ENCODE results near the gene CELA1.
"Not testable (repeated sequence)": the region's sequence is repeated elsewhere in the genome, so short reads cannot be mapped to it uniquely, and the experiment has no call there.

The CELA1 gene

DNA sequence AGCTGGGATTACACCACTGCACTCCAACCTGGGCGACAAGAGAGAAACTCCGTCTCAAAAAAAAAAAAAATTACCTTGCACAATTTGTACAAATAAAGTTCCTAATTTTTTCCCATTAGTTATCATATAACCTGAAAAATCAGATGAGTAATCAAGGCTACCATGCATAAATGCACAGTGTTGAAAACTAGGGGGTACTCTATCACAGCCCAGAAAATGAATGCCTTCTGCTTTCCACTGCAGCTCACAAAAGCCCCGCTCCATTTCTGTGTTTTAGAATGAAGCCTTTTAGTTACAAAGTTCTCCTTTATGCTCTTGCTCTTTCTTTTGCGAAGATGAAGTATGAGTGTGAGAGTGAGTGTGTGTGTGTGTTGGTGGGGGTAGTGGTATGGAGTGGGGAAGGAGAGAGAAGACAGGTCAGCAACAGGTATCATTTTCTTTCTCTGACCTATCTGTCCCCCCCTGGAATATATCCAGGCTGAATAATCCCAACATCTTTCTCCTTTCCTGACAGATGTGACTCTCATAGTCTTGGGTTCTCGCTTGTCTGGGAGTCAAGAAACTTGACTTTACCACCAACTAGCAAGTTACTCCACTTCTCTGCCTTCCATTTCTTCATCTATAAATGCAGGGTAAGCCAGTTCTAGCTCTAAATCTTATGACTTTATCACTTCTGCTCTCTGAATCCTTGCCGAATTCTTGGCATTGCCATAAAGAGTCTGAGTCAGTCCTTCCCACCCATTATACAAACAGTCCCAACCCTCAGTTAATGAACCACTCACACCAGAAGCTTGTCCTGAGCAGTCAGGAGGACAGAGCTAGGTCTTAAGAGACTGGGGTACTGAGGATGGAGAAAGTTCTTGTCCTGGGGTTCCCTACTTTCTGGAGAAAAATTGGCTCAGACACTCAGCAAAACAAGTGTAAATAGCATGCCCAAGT lies 38.6 kb downstream of the CELA1 start:
- no peak for DNase-seq

DNA sequence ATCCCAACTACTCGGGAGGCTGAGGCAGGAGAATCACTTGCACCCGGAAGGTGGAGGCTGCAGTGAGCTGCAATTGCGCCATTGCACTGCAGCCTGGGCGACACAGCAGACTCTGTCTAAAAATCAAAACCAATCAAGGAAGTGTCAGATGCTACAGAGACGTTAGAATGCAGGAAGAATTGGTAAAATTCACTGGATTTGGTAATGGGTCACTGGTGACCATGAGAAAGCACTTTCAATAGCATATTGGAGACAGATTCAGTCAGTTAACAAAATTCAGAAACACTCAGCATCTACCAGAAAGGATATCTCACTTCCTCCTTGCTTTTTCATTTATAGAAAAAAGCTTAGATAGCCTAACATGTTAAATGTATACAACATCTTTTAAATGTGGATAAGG lies 40.0 kb downstream of the CELA1 start:
- no peak for DNase-seq

DNA sequence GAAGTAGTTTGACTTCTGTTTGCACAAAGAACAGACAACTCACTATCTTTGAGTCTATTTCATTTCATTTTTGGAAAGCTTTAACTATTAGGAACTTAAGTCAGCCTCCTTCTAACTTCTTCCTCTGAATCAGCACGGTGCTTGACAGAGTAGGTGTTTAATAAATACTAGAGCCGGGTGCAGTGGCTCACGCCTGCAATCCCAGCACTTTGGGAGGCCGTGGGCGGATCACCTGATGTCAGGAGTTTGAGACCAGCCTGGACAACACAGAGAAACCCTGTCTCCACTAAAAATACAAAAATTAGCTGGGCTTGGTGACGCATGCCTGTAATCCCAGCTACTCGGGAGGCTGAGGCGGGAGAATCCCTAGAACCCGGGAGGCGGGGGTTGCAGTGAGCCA lies 45.7 kb downstream of the CELA1 start:
- DNase-seq = not testable (repeated sequence)

DNA sequence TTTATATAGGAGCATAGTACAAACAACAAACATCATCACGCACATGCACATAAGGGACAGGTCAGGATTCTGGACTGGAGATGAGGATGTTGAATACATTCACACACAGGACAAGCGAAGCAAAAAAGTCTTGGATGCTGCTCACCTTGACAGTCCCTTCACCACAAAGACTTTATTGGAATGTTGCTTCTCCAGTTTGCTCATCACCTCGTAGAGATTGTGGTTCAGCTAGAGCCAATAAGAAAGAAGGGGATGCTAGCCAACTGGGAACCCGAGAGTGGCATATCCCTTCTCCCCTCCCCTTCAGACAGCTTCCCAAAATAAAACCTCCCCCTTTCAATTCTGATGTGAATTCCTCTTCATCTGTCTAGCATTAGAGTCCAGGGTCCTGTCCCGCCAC lies 50.8 kb downstream of the CELA1 start:
- no peak for DNase-seq

DNA sequence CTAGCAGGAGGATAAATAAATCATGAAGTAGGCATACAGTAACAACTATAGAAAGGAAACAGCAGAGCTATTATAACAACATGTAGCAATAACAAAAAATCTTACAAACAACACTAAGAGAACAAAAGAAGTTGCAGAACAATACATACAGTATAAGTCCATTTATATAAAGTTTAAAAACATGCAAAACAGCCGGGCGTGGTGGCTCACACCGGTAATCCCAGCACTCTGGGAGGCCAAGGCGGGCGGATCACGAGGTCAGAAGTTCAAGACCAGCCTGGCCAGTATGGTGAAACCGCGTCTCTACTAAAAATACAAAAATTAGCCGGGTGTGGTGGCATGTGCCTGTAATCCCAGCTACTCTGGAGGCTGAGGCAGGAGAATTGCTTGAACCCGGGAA lies 52.4 kb downstream of the CELA1 start:
- not testable (repeated sequence) for DNase-seq

DNA sequence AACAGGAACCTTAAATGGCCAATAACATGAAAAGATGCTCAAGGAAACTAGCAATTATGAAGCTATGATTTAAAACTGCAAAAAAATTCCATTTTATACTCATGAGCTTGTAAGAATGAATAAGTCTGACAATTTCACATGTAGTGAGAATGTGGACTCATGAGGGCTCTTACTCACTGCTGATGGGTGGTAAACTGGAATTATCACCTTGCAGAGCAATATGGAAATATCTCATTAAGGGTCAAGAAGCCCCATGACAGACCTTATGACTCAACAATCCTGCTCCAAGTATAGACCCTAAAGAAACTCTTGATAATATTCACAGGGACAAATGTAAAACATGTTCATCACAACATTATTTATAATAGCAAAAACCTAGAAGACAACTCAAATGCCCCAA lies 52.8 kb downstream of the CELA1 start:
- DNase-seq = no peak

DNA sequence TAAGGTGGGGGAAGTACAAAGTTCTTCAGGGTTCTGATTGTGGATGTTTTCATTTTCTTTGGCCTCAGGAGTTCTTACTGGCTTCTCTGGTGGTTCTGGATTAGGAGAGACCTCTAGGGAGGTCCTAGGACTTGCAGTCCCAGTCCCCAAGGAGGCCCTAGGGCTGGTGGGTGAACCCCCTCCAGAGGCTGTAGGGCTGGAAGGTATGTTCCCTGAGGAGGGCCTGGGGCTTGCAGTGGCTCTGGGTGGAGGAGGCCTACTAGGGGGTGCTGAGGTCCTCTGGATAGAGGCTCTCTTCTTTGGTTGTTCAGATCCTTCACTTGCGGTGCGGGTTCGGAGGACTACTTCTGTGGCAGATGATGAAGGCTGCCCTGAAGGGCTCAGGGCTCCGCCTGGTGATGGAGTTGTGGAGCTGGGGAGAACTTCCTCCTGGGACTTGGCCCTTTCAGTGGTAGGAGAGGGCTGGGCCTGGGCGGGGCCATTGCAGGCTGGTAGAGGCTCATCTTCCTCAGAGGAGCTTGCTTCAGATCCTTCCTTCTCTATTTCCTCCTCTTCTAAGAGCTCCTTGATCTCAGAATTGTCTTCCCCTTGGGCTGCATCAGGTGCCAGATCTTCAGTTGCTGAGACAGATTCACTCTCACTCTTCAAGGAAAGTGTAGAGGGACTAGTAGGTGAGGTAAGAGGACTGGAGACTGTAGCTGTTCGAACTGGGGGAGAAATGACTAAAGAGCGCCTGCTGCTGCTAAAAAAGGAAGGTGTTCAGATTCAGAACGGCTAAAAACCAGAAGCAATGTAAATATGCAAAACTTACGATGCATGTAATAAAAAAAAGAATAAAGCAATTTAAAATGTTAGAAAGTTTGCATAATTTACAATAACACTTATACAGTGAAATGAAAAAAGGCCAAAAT lies 54.6 kb downstream of the CELA1 start:
- peak in 1 of 2 donors; percentile 38 for DNase-seq

DNA sequence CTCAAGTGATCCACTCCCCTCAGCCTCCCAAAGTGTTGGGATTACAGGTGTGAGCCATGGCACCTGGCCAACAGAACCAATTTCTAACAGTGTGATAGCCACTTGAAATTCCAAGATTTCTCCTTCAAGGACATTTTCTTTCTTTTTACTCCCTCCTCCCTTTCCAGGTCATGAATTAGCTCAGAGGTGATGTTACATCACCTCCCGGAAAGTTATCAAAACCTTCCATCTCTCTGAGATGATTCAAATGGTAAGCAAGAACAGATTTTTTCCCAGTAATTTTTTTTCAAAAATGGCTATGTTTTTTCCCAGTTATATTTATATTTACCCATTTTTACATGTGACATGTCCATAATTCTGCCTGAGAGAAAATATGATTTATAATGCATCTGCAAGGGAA lies 60.6 kb downstream of the CELA1 start:
- no peak for DNase-seq

DNA sequence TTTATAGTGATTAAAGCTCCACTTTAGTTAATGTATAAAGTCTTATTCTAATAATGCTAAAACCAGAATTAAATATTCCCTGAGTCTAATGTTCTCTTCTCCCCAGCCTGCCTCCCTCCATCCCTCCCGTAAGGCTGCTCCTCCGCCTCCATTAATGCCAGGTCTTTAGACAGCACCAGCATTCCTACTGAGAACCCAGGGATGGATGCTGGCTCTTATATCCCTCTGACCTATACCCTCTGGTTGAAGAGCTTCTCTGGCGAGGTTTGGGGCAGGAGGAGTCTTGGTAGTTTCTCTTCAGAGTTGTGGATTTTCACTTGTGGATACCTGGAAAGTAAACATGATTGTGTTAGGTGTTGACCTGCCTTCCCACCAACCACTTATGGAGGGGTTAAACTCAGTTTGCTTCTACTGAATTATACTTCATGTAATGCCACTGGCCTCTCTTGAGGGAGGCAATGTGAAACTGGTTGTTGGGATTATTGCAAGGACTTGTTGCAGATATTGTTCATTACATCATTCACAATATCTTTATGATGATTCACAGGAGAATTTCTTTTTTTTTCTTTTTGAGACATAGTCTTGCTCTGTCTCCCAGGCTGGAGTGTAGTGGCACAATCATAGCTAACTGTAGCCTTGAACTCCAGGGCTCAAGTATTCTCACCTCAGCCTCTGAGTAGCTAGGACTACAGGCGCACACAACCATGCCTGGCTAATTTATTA lies 65.1 kb downstream of the CELA1 start:
- no peak for DNase-seq

All from CD4-positive, alpha-beta T cell treated with Interferon alpha-2 for 1 hour (primary cell).